ENCODE results near the gene TMEM62.
"Not testable (repeated sequence)": the region's sequence is repeated elsewhere in the genome, so short reads cannot be mapped to it uniquely, and the experiment has no call there.

The TMEM62 gene

DNA sequence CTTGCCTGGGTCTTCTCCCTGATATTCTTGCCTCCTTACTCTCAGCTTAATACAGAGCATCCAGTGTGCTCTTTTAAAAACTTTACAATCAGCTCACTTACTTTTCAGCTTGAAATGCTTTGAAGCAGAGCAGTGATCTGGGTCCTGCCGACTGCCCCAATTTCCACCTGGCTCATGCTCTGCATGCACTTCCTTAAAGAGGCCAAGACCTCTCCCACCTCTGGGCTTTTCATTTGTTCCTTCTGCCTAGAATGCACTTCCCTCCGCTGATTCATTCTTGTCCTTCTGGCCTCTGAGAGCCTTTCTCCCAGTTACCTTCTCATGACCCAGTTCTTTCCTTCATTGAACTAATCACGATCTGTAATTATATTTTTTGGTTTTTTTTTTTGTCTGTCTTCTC, 49.9 kb downstream of the TMEM62 start:
- no peak for DNase-seq
- Mint-ChIP-seq H3K9me3 (no peaks in the 10 kb centered on the region), H3K4me3 (no peak overlapping the region), H3K27me3 (no peaks in the 10 kb centered on the region), H3K36me3 (peaks cover 31% of the 10 kb centered on the region), H3K27ac (no peak overlapping the region), H3K4me1 (peaks cover 31% of the 10 kb centered on the region)
- CTCF ChIA-PET: interaction anchor here (0.7 to 4.5 kb wide), 3 partner anchors 21 to 102 kb away, joined by 3 to 21 read pairs (median 5); partner anchors contain the start of gene UBR1

DNA sequence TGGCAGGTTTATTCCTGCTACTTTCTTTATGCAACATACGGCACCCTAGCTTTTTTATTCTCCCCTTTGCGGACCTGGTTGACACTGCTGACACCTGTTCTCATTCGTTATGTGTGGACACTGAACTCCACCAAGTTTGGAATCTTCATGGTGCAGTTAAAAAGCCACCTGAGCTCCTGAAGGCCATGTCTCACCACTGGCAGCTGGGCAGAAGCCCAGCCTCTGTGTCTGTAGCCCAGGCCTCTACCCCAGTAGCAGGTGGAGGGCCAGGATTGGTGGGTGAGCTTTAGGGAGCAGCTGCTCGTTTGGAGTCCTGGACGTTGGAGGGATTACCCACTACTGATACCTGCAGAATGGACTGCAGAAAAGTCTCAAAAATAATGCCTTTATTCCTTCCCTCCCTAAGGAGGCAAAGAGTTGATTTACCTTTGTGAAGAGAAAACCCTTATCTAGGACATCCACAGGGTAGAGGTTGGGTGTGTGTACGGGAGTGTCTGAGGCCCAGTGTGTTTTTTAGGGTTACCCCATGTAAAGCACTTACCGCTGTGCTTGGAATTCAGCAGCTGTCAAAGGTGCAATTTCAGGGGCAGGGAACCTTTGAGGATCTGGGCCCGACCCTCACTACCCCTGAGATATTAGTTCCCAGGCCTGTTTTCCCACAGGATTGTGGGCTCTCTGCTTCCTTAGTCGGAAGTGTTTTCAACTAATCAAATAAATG, 51.2 kb downstream of the TMEM62 start:
- Mint-ChIP-seq H3K27me3 (no peaks in the 10 kb centered on the region), H3K4me3 (peak overlapping the region; percentile 97), H3K9me3 (no peaks in the 10 kb centered on the region), H3K4me1 (peaks cover 41% of the 10 kb centered on the region), H3K36me3 (peaks cover 32% of the 10 kb centered on the region), H3K27ac (peak overlapping the region; percentile 96)
- CTCF ChIA-PET: interaction anchor here (0.8 to 4.5 kb wide), 4 partner anchors 20 to 101 kb away, joined by 3 to 21 read pairs (median 8); no protein-coding TSS in a partner anchor
- DNase-seq: no peak

DNA sequence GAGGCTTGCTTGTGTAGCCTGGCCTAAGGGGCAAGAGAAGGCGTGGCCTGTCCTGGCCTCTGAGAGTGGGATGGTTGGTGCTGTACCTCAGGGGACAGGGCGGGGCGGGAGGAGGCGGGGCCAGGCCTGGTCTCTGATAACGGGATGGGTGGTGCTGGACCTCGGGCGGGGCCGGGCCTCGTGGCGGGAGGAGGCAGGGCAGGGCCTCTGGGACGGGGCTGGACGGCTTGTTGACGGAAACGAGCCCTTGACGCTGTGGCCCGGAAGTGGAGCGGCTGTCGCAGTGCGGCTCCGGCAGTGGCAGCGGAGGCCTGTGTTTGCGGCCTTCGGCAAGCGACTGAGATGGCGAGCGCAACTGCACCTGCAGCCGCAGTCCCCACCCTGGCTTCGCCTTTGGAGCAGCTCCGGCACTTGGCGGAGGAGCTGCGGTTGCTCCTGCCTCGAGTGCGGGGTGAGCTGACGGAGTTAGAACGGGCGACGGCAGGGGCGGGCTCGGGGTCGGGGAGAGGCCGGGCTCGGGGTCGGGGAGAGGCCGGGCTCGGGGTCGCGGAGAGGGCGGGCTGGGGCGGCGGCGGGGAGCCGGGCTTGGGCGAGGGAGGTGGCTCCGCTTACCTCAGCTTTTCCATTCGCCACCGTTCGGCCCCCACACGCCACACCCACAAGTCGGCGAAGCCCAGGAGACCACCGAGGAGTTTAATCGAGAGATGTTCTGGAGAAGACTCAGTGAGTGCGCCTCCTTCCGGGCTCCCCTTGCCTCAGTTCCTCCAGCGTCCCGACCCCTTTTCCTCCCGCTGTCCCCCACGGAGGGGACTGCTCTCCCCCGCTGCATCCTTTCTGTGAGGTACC, 52.0 kb downstream of the TMEM62 start, which contains the start of gene CCNDBP1:
CCNDBP1 (plus strand) TSS at position 247 of the 846 bp plus-strand sequence; CDS start at position 343, 96 bp downstream.
- Mint-ChIP-seq H3K4me1 (peaks cover 42% of the 10 kb centered on the region), H3K27ac (peak within 1 kb of the TSS; percentile 96), H3K4me3 (peak within 1 kb of the TSS; percentile 97), H3K27me3 (no peaks in the 10 kb centered on the region), H3K9me3 (no peaks in the 10 kb centered on the region), H3K36me3 (peaks cover 37% of the 10 kb centered on the region)
- CTCF ChIA-PET: interaction anchor here (0.8 to 4.5 kb wide), 4 partner anchors 19 to 100 kb away, joined by 3 to 21 read pairs (median 8); no protein-coding TSS in a partner anchor
- DNase-seq: peak; percentile 94

DNA sequence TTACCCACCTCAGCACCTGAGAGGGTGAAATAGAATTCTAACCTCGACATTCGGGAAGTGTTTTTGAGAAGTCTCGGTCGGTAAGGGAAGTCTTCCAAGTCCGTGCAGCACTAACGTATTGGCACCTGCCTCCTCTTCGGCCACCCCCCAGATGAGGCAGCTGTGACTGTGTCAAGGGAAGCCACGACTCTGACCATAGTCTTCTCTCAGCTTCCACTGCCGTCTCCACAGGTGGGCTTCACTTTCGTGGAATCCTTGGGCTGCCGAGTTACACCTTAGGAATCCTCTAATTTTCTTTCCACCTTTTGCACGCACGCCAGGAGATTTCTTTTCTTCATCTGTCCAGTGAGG, 52.6 kb downstream of the TMEM62 start:
- Mint-ChIP-seq H3K9me3 (no peaks in the 10 kb centered on the region), H3K27me3 (no peaks in the 10 kb centered on the region), H3K4me3 (peak overlapping the region; percentile 97), H3K27ac (peak overlapping the region; percentile 96), H3K36me3 (peaks cover 40% of the 10 kb centered on the region), H3K4me1 (peaks cover 43% of the 10 kb centered on the region)
- DNase-seq: no peak
- CTCF ChIA-PET: interaction anchor here (1.3 to 4.5 kb wide), 4 partner anchors 19 to 100 kb away, joined by 3 to 21 read pairs (median 8); partner anchors contain the start of gene TGM5

DNA sequence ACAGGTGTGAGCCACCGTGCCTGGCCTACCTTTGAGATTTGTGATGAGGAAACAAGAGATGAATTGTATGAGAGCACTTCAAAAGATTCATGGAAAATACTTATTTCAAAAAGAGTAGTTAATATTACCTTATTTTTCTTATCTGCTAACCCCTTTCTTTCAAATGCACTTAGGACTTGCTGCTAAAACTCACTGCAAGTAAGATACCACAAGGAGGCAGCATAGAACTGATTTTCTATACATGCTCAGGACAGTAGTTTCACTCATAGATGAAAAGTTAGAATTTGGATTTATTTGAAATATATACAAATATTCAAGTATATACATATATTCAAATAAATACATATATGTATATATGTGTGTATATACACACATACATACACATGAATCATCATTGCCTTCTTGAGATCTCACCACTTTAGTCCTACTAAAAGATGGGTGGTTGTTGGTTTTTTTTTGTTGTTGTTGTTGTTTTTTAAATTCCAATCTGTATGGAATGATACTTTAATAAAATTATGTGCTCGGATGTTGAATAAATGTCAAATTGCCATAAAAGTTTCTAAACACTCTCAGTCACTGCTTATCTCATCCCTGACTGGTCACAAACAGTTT, 54.3 kb downstream of the TMEM62 start:
- peaks cover 44% of the 10 kb centered on the region for H3K4me1 Mint-ChIP-seq
- no peak for DNase-seq
- no peak overlapping the region for H3K27ac Mint-ChIP-seq
- H3K27me3 Mint-ChIP-seq: no peaks in the 10 kb centered on the region
- H3K36me3 Mint-ChIP-seq: peaks cover 47% of the 10 kb centered on the region
- peak overlapping the region; percentile 45 for H3K4me3 Mint-ChIP-seq
- no peaks in the 10 kb centered on the region for H3K9me3 Mint-ChIP-seq
- CTCF ChIA-PET: interaction anchor here (1.3 kb wide), 1 partner anchor 16 kb away, joined by 4 read pairs; no protein-coding TSS in a partner anchor

DNA sequence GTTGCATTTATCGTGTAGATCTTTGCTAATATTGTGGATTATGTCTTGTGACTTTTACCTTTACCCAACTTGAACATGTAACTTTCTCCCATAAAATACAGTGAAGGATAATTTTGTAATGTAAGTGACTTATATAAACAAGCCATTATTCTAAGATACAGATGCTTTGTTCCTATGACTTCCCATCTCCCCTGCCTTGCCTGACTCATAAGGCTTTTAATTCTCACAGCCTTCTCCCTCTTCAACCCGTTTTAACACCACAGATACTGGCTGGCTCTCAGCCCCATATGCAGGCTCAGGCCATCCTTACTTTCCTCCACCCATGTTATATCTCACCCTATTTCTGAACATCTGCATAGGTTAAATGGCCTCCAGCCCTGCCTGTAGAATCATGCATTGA, 55.9 kb downstream of the TMEM62 start:
- no peak overlapping the region for H3K4me3 Mint-ChIP-seq
- no peak overlapping the region for H3K27ac Mint-ChIP-seq
- no peaks in the 10 kb centered on the region for H3K9me3 Mint-ChIP-seq
- H3K36me3 Mint-ChIP-seq: peaks cover 45% of the 10 kb centered on the region
- CTCF ChIA-PET: interaction anchor here (1.1 to 1.3 kb wide), 2 partner anchors 14 to 96 kb away, joined by 4 read pairs; no protein-coding TSS in a partner anchor
- no peak for DNase-seq
- H3K4me1 Mint-ChIP-seq: peaks cover 44% of the 10 kb centered on the region
- H3K27me3 Mint-ChIP-seq: no peaks in the 10 kb centered on the region

DNA sequence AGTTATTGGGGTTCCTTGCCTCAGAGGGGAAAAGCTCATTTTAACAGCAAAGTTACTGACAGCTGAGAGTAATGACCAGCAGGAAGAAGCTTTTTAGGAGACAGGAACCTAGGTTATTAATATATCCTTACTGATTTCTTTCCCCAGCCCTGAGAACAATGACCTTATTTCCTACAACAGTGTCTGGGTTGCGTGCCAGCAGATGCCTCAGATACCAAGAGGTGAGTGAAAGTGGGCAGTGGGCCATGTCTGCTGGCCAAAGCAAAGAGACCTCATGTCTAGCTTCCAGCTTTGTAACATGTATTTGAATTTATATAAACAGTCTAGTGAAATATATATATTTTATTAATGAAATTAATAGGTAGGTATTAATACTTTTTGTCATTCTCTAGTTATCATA, 56.8 kb downstream of the TMEM62 start:
- Mint-ChIP-seq H3K9me3 (no peaks in the 10 kb centered on the region), H3K4me1 (peaks cover 38% of the 10 kb centered on the region), H3K36me3 (peaks cover 51% of the 10 kb centered on the region), H3K27me3 (no peaks in the 10 kb centered on the region), H3K4me3 (no peak overlapping the region), H3K27ac (no peak overlapping the region)
- no peak for DNase-seq
- CTCF ChIA-PET: interaction anchor here (6.2 kb wide), 1 partner anchor 13 kb away, joined by 56 read pairs; no protein-coding TSS in a partner anchor

DNA sequence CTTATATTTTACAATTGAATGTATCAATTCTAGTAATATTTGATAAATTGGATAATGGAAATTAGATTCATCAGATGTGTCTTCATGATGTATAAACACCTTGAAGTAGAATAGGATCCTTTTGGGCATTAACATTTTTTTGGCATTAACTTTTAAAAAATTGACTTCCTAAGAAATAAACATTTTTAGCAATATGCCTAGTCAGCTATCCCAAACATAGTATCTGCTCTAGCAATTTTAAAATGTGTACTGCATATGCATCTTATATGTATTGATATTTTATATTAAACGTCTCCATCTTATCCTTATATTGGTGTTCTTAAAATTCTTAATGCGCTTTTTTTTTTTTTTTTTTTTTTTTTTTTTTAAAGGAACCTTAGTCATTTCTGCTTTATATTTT, 60.3 kb downstream of the TMEM62 start:
- DNase-seq: no peak
- CTCF ChIA-PET: interaction anchor here (2.3 to 6.2 kb wide), 2 partner anchors 10 to 92 kb away, joined by 9 to 56 read pairs; no protein-coding TSS in a partner anchor
- peaks cover 66% of the 10 kb centered on the region for H3K36me3 Mint-ChIP-seq
- peaks cover 9% of the 10 kb centered on the region for H3K4me1 Mint-ChIP-seq
- H3K4me3 Mint-ChIP-seq: no peak overlapping the region
- no peak overlapping the region for H3K27ac Mint-ChIP-seq
- no peaks in the 10 kb centered on the region for H3K27me3 Mint-ChIP-seq
- H3K9me3 Mint-ChIP-seq: peaks cover 7% of the 10 kb centered on the region

DNA sequence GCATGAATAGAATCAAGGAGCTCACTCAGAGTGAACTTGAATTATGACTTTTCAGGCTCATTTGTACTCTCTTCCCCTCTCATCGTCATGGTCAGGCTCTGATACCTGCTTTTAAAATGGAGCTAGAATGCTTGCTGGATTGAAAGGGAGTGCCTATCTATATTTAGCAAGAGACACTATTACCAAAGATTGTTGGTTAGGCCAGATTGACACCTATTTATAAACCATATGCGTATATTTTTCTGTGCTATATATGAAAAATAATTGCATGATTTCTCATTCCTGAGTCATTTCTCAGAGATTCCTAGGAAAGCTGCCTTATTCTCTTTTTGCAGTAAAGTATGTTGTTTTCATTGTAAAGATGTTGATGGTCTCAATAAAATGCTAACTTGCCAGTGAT, 61.4 kb downstream of the TMEM62 start:
- peaks cover 2% of the 10 kb centered on the region for H3K4me1 Mint-ChIP-seq
- H3K27ac Mint-ChIP-seq: no peak overlapping the region
- no peak overlapping the region for H3K4me3 Mint-ChIP-seq
- H3K9me3 Mint-ChIP-seq: peaks cover 7% of the 10 kb centered on the region
- DNase-seq: no peak
- peaks cover 59% of the 10 kb centered on the region for H3K36me3 Mint-ChIP-seq
- no peaks in the 10 kb centered on the region for H3K27me3 Mint-ChIP-seq
- CTCF ChIA-PET: interaction anchor here (1.4 to 6.2 kb wide), 3 partner anchors 9 to 91 kb away, joined by 3 to 56 read pairs (median 9); no protein-coding TSS in a partner anchor

DNA sequence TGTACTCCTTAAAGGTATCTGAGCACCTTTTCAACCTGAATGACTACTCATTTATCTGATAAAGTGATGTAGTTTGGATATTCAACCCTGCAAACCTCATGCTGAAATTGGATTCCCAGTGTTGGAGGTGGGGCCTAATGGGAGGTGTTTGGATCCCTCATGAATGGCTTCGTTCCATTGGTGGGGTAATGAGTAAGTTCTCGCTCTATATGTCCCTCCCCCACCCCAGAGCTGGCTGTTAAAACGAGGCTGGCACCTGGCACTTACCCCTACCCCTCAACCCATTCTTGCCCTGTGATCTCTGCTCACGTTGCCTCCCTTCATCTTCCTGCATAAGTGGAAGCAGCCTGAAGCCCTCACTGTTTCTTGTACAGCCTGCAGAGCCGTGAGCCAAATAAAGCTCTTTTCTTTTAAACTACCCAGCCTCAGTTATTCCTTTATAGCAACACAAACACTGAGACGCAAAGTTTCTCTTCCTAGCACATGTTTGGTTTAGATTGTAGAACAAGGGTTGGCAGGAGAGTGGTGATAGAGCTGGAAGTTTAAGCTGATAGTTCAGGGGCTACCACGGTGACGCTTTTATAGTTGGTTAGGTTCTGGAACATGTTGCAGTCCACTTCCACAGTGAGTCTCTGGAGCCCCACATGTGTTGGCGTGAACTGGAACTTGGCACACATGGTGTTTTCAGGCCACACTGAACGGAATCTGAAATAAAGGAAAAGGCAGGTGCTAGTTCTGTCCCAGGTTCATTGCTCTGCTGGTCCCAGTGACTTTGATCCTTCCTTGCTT, 63.6 kb downstream of the TMEM62 start:
- H3K9me3 Mint-ChIP-seq: peaks cover 7% of the 10 kb centered on the region
- H3K27me3 Mint-ChIP-seq: peaks cover 4% of the 10 kb centered on the region
- H3K4me3 Mint-ChIP-seq: no peak overlapping the region
- CTCF ChIA-PET: no interaction called here
- H3K36me3 Mint-ChIP-seq: peaks cover 43% of the 10 kb centered on the region
- no peaks in the 10 kb centered on the region for H3K4me1 Mint-ChIP-seq
- no peak for DNase-seq
- no peak overlapping the region for H3K27ac Mint-ChIP-seq

DNA sequence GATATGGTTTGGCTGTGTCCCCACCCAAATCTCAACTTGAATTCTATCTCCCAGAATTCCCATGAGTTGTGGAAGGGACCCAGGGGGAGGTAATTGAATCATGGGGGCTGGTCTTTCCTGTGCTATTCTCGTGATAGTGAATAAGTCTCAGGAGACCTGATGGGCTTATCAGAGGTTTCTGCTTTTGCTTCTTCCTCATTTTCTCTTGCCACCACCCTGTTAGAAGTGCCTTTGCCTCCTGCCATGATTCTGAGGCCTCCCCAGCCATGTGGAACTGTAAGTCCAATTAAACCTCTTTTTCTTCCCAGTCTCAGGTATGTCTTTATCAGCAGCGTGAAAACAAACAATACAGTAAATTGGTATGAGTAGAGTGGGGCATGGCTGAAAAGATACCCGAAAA, 64.4 kb downstream of the TMEM62 start:
- DNase-seq, H3K4me3 Mint-ChIP-seq, CTCF ChIA-PET, H3K9me3 Mint-ChIP-seq, H3K27me3 Mint-ChIP-seq, H3K27ac Mint-ChIP-seq, H3K4me1 Mint-ChIP-seq: not testable (repeated sequence)
- H3K36me3 Mint-ChIP-seq: peaks cover 35% of the 10 kb centered on the region

DNA sequence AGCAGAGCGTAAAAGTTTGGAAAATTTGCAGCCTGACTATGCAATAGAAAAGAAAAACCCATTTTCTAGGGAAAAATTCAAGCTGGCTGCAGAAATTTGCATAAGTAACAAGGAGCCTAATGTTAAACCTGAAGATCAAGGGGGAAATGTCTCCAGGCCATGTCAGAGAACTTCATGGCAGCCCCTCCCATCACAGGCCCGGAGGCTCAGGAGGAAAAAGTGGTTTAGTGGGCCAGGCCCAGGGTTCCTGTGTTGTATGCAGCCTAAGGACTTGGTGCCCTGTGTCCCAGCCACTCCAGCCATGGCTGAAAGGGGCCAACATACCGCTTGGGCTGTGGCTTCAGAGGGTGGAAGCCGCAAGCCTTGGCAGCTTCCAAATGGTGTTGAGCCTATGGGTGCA, 65.2 kb downstream of the TMEM62 start:
- H3K27ac Mint-ChIP-seq, H3K4me1 Mint-ChIP-seq, CTCF ChIA-PET, H3K4me3 Mint-ChIP-seq, DNase-seq, H3K9me3 Mint-ChIP-seq, H3K27me3 Mint-ChIP-seq: not testable (repeated sequence)
- H3K36me3 Mint-ChIP-seq: peaks cover 29% of the 10 kb centered on the region

DNA sequence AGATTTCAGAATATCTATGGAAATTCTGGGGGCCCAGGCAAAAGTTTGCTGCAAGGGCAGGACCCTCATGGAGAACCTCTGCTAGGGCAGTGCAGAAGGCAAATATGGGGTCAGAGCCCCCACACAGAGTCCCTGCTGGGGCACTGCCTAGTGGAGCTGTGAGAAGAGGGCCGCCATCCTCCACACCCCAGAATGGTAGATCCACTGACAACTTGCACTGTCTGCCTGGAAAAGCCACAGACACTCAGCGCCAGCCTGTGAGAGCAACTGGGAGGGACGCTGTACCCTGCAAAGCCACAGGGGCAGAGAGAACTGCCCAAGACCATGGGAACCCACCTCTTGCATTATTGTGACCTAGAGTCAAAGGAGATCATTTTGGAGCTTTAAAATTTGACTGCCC, 65.6 kb downstream of the TMEM62 start:
- CTCF ChIA-PET: no interaction called here
- H3K27ac Mint-ChIP-seq: no peak overlapping the region
- H3K4me3 Mint-ChIP-seq: no peak overlapping the region
- H3K9me3 Mint-ChIP-seq: peaks cover 7% of the 10 kb centered on the region
- peaks cover 29% of the 10 kb centered on the region for H3K36me3 Mint-ChIP-seq
- H3K4me1 Mint-ChIP-seq: no peaks in the 10 kb centered on the region
- DNase-seq: no peak
- peaks cover 5% of the 10 kb centered on the region for H3K27me3 Mint-ChIP-seq
